ENCODE measurements around the gene PLVAP. TPM values are rescaled to one million over a fixed set of nuclear protein-coding genes. Genes with fewer than 3 reads are reported as not detected.

PLVAP gene
- total RNA-seq, 2 experiments from 2014 or later, result not detected

DNA sequence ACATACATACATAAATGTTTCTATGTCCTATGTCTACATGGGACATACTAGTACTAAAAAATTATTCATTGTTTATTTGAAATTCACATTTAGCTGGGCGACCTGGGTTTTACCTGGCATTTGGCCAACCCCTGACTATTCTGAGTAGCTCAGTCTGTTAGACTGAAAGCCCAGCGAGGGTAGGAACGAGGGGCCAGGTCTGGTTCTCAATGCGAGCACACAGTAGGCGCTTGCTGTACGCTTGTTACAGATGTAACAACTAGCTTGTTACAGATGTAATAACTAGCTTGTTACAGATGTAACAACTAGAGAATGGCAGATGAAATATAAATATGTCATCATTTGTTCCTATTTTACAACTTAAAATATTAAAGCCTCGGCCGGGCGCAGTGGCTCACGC, 41.6 kb downstream of the PLVAP start:
- Mint-ChIP-seq H3K4me3 (peak overlapping the region; percentile 47), H3K9me3 (no peaks in the 10 kb centered on the region), H3K27ac (no peak overlapping the region), H3K27me3 (no peaks in the 10 kb centered on the region), H3K4me1 (ENCODE audit: low read depth) (peaks cover 37% of the 10 kb centered on the region), H3K36me3 (ENCODE audit: low read depth) (peaks cover 7% of the 10 kb centered on the region)
- intact Hi-C loops (cut with micrococcal nuclease), result no loop called here
- ATAC-seq, result no peak
- ChIA-PET POLR2A (interaction anchor here (0.6 to 1.4 kb wide), 4 partner anchors 26 to 130 kb away, joined by 3 to 7 read pairs (median 3); partner anchors contain the start of genes BST2 and DDA1), CTCF (interaction anchor here (0.8 to 2.2 kb wide), 6 partner anchors 10 to 56 kb away, joined by 3 to 8 read pairs (median 4); partner anchors contain the start of gene DDA1)
- TF ChIP-seq, protein P1, sequence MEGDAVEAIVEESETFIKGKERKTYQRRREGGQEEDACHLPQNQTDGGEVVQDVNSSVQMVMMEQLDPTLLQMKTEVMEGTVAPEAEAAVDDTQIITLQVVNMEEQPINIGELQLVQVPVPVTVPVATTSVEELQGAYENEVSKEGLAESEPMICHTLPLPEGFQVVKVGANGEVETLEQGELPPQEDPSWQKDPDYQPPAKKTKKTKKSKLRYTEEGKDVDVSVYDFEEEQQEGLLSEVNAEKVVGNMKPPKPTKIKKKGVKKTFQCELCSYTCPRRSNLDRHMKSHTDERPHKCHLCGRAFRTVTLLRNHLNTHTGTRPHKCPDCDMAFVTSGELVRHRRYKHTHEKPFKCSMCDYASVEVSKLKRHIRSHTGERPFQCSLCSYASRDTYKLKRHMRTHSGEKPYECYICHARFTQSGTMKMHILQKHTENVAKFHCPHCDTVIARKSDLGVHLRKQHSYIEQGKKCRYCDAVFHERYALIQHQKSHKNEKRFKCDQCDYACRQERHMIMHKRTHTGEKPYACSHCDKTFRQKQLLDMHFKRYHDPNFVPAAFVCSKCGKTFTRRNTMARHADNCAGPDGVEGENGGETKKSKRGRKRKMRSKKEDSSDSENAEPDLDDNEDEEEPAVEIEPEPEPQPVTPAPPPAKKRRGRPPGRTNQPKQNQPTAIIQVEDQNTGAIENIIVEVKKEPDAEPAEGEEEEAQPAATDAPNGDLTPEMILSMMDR (IDR thresholded peaks at IDR 0.05), result no peak
- DNase-seq, result no peak

DNA sequence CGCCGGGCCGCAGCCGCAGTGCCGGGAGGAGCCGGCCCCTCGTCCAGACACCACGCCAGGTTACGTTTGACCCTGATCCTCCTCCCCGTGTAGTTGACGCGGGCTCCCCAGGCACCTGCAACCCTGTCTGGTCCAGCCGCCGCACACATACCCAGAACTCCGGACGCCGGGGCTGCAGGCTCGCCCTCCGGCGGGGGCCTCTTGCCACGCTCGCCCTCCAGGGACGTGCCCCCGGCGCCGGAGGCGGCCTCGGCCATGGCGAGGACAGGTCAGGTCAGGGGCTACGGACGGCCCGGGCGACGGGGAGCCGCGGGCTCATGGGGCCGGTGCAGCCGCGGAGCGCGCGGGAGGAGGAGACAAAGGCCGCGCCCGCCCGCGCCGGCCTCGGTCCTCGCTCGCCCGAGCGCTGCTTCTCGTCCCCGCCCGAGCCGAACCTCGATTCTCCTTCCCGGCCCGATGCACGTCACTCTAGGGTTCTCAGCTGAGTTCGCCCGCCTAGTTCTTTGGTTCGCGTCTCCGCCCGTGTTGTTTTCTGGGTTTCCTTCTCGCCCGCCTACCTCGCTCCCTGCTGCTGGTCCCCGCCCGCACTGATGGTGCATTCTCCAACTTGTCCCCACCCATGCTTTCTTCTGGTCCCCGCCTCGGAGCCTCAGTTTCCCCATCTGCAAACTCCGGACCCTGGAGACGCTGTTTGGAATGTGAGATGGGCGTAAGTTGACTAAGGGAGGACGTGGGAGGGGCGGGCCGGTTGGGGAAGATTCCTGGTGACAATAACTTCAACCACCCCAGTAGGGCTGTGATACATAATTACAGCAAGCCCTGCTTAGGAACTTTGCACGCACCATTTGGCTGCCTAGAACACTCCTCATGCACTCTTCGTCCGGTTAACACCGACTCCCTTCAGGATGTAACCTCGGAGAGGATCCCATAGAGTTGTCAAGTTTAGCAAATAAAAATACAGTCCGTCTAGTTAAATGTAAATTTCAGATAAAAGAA, 42.4 kb downstream of the PLVAP start, which contains the start of gene ANO8:
ANO8 (minus strand) TSS at position 442 of the 996 bp plus-strand sequence; CDS start at position 257, 185 bp downstream.
- CTCF ChIA-PET, result interaction anchor here (0.6 to 2.2 kb wide), 9 partner anchors 11 to 127 kb away, joined by 3 to 8 read pairs (median 3); partner anchors contain the start of gene DDA1
- no peaks in the 10 kb centered on the region for H3K27me3 Mint-ChIP-seq

DNA sequence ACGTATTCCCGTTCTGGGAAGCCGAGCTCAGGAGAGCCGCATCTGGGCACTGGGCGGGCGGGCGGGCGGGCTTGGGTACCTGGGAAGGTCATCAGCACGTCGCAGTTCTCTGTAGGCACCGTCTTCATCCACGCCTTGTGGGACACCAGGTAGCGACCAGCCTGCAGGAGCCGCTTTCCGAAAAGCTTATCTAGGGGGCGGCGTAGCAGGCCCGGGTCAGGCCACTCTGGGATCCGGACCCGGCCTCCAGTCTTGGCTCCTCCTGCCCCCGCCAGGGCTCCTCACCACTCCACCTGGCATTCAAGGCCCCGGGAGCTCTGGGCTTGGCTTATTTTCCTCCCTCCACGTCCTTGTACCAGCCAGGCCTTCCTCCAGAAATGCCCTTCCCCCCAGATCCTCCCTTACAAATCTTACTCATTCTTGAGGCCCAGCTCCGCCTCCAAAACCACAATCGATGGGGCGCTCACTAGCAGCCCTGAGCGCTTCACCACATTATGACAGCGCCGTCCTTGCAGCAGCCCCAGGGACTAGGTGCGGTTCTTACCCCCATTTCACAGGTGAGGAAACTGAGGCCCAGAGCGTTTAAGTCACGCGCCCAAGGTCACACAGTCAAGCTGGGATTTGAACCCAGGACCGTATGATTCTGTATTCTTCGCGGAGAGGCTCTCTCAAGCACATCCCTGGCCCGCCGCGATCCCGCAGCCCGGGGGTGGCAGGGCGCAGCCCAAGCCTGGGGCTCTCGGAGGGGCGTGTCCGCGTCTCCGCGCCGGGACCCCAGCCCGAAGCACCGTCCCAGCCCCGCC, 43.3 kb downstream of the PLVAP start:
- TF ChIP-seq, protein P1 (IDR thresholded peaks at IDR 0.05), result no peak
- H3K9me3 Mint-ChIP-seq, result no peaks in the 10 kb centered on the region
- intact Hi-C loops (cut with micrococcal nuclease), result no loop called here
- peak overlapping the region; percentile 8 for H3K27ac Mint-ChIP-seq
- H3K4me3 Mint-ChIP-seq, result peak overlapping the region; percentile 67
- H3K4me1 Mint-ChIP-seq (ENCODE audit: low read depth), result peaks cover 34% of the 10 kb centered on the region
- DNase-seq, result peak; percentile 93
- POLR2A ChIA-PET, result interaction anchor here (1.0 to 2.3 kb wide), 6 partner anchors 9 to 72 kb away, joined by 3 to 9 read pairs (median 4); partner anchors contain the start of gene DDA1
- peaks cover 1% of the 10 kb centered on the region for H3K36me3 Mint-ChIP-seq (ENCODE audit: low read depth)
- CTCF ChIA-PET, result interaction anchor here (0.6 to 1.8 kb wide), 7 partner anchors 12 to 132 kb away, joined by 3 to 7 read pairs (median 3); no protein-coding TSS in a partner anchor
- H3K27me3 Mint-ChIP-seq, result no peaks in the 10 kb centered on the region
- peak; percentile 31 for ATAC-seq

More for the DNA sequence above, 42.4 kb downstream of the PLVAP start, which contains the start of gene ANO8:
- DNase-seq (peak; percentile 97), ATAC-seq (peak; percentile 53)
- Mint-ChIP-seq H3K9me3 (no peaks in the 10 kb centered on the region), H3K36me3 (ENCODE audit: low read depth) (peaks cover 7% of the 10 kb centered on the region), H3K4me1 (ENCODE audit: low read depth) (peaks cover 38% of the 10 kb centered on the region), H3K4me3 (peak within 1 kb of the TSS; percentile 80), H3K27ac (peak within 1 kb of the TSS; percentile 55)
- intact Hi-C loops (cut with micrococcal nuclease), result no loop called here
- TF ChIP-seq, protein P1 (IDR thresholded peaks at IDR 0.05), result no peak
- POLR2A ChIA-PET, result interaction anchor here (0.8 to 2.3 kb wide), 7 partner anchors 10 to 71 kb away, joined by 3 to 9 read pairs (median 4); partner anchors contain the start of genes BST2 and DDA1

DNA sequence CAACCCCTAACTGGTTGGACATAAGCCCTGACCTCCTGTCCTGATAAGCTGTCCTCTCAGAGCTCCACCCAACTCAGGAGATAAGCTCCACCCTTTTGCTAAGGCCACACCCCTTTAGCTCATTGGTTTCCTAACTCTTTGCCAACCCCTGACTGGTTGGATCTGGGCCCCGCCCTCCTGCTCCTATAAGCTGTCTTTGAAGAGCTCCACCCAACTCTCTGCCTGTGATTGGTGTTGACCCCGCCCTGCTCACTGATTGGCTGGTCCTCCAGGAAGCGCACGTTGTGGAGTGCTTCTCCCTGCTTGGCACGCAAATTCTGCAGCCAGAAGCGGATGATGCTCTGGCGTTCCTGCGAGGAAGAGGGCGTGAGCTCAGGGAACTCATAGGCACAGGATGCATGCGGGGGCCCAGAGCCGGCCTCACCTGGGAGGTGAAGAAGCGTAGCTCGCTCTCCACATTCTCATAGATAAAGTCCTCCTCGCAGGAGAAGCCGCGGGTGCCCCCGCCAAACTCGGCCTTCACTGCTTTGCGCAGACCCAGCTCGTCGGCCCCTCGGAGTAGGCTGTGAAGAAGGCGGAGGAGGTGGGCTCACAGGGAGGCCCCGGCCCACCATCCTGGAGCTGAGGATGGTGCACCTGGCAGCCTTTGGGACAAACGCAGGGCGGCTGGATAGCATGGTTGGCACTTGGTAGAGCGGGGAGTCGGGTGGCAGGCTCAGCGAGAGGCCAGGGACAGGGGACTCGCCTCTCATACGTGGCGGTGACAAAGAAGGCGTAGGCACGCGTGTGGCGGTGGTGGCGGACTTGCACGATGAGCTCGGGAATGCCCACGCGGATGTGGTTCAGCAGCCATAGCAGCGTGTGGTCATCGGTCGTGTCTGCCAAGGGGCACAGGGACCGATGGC, 44.2 kb downstream of the PLVAP start:
- ChIA-PET POLR2A (interaction anchor here (1.0 to 2.3 kb wide), 5 partner anchors 9 to 73 kb away, joined by 3 to 9 read pairs (median 5); partner anchors contain the start of gene DDA1), CTCF (interaction anchor here (0.9 to 1.8 kb wide), 12 partner anchors 13 to 133 kb away, joined by 3 to 7 read pairs (median 4); partner anchors contain the start of gene MRPL34)
- DNase-seq (peak; percentile 80), ATAC-seq (peak; percentile 8)
- Mint-ChIP-seq H3K36me3 (ENCODE audit: low read depth) (no peaks in the 10 kb centered on the region), H3K27me3 (no peaks in the 10 kb centered on the region), H3K4me3 (no peak overlapping the region), H3K4me1 (ENCODE audit: low read depth) (peaks cover 25% of the 10 kb centered on the region), H3K27ac (no peak overlapping the region), H3K9me3 (no peaks in the 10 kb centered on the region)
- TF ChIP-seq, protein P1 (IDR thresholded peaks at IDR 0.05), result no peak
- intact Hi-C loops (cut with micrococcal nuclease), result no loop called here
